ENCODE data around the gene CTNNBL1.

The CTNNBL1 gene

GRCh38 chr20:37901654-37902503 is 208.0 kb downstream of the CTNNBL1 start:
- DNase-seq (ENCODE audit: low read depth in 2 of 2): no peak

GRCh38 chr20:37902504-37903313 is 208.9 kb downstream of the CTNNBL1 start, which contains the start of gene VSTM2L:
Gene VSTM2L, plus strand, starts transcription at chr20:37903127. Its CDS starts 224 bp downstream, at chr20:37903351.
- no peak for DNase-seq (ENCODE audit: low read depth in 2 of 2)

GRCh38 chr20:37903317-37904007 is 209.6 kb downstream of the CTNNBL1 start:
- DNase-seq (ENCODE audit: low read depth in 2 of 2): peak in 1 of 2 donors; percentile 8

GRCh38 chr20:37904008-37904642 is 210.3 kb downstream of the CTNNBL1 start:
- no peak for DNase-seq (ENCODE audit: low read depth in 2 of 2)

GRCh38 chr20:37904845-37905373 is 211.1 kb downstream of the CTNNBL1 start:
- no peak for DNase-seq (ENCODE audit: low read depth in 2 of 2)

DNA sequence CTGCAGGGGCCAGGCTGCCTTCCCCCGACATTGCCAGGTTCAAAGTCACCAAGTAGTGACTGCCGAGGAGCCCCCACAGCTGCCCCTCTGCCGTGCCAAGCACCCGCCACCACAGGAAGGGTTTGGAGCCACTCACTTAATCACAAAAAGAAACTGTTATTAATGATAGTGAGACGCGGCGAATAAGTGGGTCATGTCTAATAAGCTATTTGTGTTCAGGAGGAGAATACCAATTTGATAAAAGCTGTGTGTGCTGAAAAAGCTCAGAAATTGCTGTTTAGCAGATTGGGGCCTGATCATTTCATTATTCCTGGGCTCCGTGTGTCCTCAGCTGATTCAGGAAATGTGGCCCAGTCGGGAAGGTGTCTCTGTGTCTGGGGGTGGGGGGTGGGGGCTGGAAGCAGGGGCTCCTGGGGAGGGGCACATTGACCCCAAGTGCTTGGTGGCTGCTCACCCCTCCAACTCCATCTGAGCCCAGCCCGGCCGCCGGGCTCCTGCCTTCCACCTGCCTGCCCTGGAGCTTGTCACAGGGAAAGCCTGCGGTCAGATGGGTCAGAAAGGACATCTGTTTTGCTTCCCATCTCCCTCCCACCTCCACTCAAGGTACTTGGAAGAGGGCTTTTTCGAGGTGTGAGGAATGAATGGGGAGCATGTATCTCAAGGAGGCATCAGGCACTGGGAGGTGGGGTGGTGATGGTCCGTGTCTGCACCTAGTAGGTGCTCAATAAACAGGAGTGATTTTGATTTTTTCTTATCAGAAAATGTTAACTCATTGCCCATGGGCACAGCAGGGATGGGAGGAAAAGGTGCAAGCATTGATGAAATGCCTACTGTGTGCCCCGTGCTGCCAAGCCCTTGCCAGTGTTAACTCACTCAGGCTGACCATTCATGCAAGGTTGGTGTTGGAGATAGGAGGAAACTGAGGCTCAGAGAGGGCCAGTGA is 212.1 kb downstream of the CTNNBL1 start:
- no peak for DNase-seq (ENCODE audit: low read depth in 2 of 2)

- no peak for DNase-seq (ENCODE audit: low read depth in 2 of 2)
Measured at GRCh38 chr20:37907330-37907676, 213.5 kb downstream of the CTNNBL1 start.

DNA sequence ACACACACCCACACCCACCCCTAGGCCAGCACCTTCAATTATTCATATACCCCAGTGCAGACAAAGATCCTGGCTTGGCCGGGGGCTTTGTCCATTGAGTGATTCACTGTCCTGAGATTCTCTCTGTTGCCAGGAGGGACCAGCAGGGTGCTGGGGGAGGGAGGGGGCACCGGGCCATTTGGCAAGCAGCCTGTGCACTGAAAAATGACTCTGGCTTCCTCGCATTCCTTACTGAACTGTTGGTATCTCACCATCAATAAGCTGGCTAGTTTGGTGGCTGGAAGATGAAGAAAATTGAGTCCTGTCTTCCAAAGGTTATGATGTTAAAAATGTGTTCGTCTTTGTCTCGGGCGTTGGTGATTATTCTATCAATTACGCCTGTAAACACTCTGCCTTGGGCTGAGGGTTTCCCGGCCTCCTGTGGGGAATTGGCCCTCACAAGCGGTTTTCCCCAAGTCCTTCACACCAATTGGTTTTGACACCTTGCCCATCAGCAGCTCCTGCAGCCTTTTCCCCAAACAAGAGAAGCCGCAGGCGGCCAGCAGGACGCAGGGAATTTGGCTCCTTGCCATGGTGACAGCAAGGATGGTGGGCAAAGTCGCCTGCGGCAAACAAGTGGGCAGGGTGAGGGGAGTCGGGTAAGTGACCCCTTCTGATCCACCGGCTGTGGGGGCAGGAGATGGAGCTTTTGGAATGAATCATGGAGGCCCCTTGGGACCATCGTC is 214.0 kb downstream of the CTNNBL1 start:
- no peak for DNase-seq (ENCODE audit: low read depth in 2 of 2)

DNA sequence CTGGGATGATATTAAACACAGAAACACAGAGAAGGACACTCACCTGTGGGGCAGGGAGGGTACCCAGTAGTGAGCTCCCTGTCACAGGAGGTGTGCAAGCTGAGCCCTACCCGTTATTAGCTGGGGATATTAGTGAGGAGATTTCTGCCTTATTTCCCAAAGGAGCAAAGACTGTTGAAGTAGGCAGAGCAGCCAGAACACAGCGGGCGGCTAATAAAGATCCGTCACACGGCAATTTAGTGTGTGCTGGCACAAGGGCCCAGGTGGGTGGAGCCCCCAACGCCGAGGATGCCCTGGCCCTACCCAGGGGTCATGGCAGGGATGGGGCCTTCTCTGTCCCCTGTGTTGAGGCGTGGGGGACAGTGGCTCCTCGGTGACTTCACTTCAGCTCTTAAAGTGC is 217.4 kb downstream of the CTNNBL1 start:
- no peak for DNase-seq (ENCODE audit: low read depth in 2 of 2)

GRCh38 chr20:37911838-37912281 is 218.0 kb downstream of the CTNNBL1 start:
- DNase-seq (ENCODE audit: low read depth in 2 of 2): no peak

DNA sequence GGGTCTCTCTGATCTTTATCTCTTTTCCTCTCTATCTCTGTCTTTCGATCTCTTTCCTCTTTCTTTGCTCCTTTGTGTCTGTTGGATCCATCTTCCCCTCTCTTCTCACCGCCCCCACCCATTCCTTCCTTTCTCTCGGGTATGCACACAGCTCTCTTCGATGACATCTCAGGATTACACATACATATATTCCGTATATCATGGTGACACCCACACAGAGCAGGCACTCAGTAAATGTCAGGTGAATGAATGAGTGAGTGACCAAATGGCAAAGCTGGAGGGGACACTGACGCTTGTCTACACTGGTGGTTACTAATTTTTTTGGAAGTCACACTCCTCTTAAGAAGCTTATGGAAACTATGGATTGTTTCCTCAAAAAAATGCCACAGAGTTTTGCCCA is 219.0 kb downstream of the CTNNBL1 start:
- no peak for DNase-seq (ENCODE audit: low read depth in 2 of 2)

DNA sequence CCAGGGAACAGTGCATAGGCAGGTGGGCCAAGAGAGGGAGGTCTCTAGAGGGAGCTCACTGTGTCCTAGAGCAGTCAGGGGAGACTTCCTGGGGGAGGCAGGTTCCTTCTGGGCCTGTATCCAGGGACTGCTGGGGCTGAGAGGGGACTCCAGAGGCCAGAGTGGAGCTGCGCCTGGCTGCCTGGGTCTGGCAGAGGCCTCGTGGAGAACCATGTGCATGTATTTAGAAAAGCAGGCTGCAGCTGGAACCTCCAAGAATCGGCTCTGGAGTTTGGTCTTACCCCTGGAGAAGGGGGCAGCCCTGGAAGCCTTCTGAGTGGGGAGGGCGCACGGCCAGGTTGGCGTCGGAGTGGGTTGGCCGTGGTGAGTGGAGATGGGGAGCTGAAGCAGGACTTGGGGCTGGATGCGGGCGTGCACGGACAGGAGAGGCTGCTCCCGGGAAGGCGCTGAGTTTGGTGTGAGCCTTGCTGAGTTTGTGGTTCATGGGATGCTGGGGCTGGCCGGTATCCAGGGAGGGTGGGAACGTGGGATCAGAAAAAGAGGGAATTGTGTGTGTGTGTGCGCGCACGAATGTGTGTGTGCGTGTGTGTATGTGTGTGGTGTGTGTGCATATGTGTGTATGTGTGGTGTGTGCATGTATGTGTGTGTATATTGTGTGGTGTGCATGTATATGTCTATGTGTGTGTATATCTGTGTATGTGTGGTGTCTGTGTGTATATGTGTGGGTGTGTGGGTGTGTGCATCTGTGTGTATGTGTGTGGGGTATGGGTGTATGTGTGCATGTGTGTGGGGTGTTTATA is 219.9 kb downstream of the CTNNBL1 start:
- DNase-seq (ENCODE audit: low read depth in 2 of 2): no peak

DNA sequence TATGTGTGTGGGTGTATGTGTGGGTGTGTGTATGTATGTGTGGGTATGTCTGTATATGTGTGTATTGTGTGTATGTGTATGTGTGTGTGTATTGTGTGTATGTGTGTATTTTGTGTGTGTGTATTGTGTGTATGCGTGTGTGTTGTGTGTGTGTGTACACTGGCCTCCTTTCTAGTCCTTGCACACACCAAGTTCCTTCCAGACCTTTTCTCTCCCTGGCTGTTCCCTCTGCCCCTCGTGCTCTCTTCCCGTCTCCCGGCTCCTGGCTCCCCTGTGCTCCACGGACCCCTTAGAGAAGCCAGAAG is 220.5 kb downstream of the CTNNBL1 start:
- no peak for DNase-seq (ENCODE audit: low read depth in 2 of 2)

- DNase-seq (ENCODE audit: low read depth in 2 of 2): no peak
Measured at GRCh38 chr20:37914672-37915433, 221.0 kb downstream of the CTNNBL1 start.

- no peak for DNase-seq (ENCODE audit: low read depth in 2 of 2)
Measured at GRCh38 chr20:37915434-37915787, 221.6 kb downstream of the CTNNBL1 start.

DNA sequence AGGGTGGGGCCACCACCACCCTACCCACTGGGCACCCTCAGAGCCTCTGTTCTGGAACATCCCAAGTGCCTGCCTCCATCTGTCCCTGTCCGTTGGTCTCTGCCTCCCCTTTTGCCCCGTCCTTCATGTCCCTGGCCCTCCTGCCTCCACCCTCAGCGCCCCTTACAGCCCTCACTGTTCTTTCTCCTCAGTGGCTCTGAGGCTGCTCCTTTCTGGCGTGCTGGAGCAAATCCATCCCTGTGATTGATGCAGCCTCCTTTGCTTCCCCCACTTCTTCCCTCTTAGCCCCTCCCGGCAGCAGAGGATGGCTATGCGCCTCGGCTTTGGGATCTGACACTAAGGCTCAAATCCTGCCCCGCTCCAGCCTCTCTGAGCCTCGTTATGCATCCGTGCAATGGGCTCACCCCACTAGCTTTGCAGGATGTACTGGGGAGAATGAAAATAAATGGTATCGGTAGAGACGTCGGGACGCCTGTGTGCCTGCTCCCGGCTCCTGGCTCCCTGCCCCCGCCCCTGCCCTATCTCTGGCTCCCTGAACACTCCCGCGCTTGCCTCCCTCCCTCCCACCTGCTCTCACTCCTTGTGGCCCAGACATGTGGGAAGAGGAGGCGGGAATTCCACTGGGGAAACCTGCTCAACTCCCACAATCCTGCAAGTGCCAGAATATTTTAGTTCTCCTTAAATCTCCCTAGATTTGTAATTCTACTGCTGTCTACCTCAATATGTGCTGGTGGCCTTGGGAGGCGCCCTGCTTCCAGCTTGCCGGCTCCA is 222.2 kb downstream of the CTNNBL1 start:
- no peak for DNase-seq (ENCODE audit: low read depth in 2 of 2)

- no peak for DNase-seq (ENCODE audit: low read depth in 2 of 2)
Measured at GRCh38 chr20:37917461-37917860, 223.6 kb downstream of the CTNNBL1 start.

GRCh38 chr20:37918035-37918434 is 224.2 kb downstream of the CTNNBL1 start:
- DNase-seq (ENCODE audit: low read depth in 2 of 2): no peak
